SK-N-SH (cell line): ENCODE data around the gene REEP3. TPM values are rescaled to one million over a fixed set of nuclear protein-coding genes. Genes with fewer than 3 reads are reported as not detected.

ENCODE experiments used
- CTCF ChIA-PET: fragments of 300-600, 350-600 bp; formaldehyde crosslinking; extraction: SDS; loops from one replicate; lab custom pipeline; 2021; lab: Yijun Ruan, JAX
- POLR2A ChIA-PET: fragments of 350-600 bp; sonication (Branson Sonifier 250); formaldehyde crosslinking; extraction: SDS; loops from one replicate; lab custom pipeline; 2020; ENCODE audit warnings: antibody characterized with exemption, inconsistent platforms; lab: Yijun Ruan, JAX
- DNase-seq: peaks from one replicate; pipeline ENCODE4 v3.0.0; 2012
- H2AFZ ChIP-seq: fragments of 200-600 bp; sonication (generic); 2 replicates; pipeline ENCODE4 v1.8.1; 2016; ENCODE audit warnings: antibody characterized with exemption, mild to moderate bottlenecking, low read depth
- H3F3A ChIP-seq: fragments of 200-600 bp; sonication (generic); replicated peaks from 2 replicates; pipeline ENCODE3; 2016; ENCODE audit warnings: antibody characterized with exemption, mild to moderate bottlenecking; ENCODE audit not compliant: insufficient read depth
- H3K27ac ChIP-seq, 2 experiments: fragments of 200-500 bp in 1 of 2; fragments of 200-600 bp in 1 of 2; sonication (Bioruptor generic) in 1 of 2; sonication (generic), shearing (Covaris generic) in 1 of 2; 2 replicates each; pipeline versions ENCODE4 v1.5.1 to v1.6.1; 2014 to 2016; ENCODE audit warnings: low read depth in 2 of 2, inconsistent platforms in 1 of 2, low read length in 1 of 2, mild to moderate bottlenecking in 1 of 2, mixed read lengths in 1 of 2
- H3K27me3 ChIP-seq: fragments of 200-600 bp; sonication (generic), shearing (Covaris generic); 2 replicates; pipeline ENCODE4 v1.6.1; 2016; ENCODE audit warnings: mixed run types; ENCODE audit not compliant: insufficient read depth
- H3K36me3 ChIP-seq, 2 experiments: fragments of 200-500 bp in 1 of 2; fragments of 200-600 bp in 1 of 2; sonication (Bioruptor generic) in 1 of 2; sonication (generic) in 1 of 2; replicated peaks in 1 of 2; 2 replicates each; pipeline versions ENCODE3 to v1.5.1; 2014 to 2016; ENCODE audit warnings: low read length in 1 of 2, mild to moderate bottlenecking in 1 of 2; ENCODE audit not compliant: insufficient read depth in 2 of 2, control insufficient read depth in 1 of 2
- H3K4me1 ChIP-seq, 2 experiments: fragments of 200-500 bp in 1 of 2; fragments of 200-600 bp in 1 of 2; sonication (Bioruptor generic) in 1 of 2; sonication (generic), shearing (Covaris generic) in 1 of 2; 2 replicates each; pipeline versions ENCODE4 v1.5.1 to v1.6.1; 2014 to 2016; ENCODE audit warnings: low read depth in 1 of 2, low read length in 1 of 2, mixed run types in 1 of 2; ENCODE audit not compliant: insufficient read depth in 2 of 2, control insufficient read depth in 1 of 2
- H3K4me2 ChIP-seq: fragments of 200-600 bp; sonication (generic), shearing (Covaris generic); 2 replicates; pipeline ENCODE4 v1.6.1; 2017; ENCODE audit warnings: mixed run types
- H3K4me3 ChIP-seq, 2 experiments: fragments of 200-500 bp in 1 of 2; fragments of 200-600 bp in 1 of 2; sonication (Bioruptor generic) in 1 of 2; sonication (generic), shearing (Covaris generic) in 1 of 2; 2 replicates each; pipeline versions ENCODE4 v1.5.1 to v1.8.1; 2014 to 2016; ENCODE audit warnings: low read depth in 2 of 2, inconsistent platforms in 1 of 2, low read length in 1 of 2, mild to moderate bottlenecking in 1 of 2, mixed read lengths in 1 of 2, moderate library complexity in 1 of 2
- H3K79me2 ChIP-seq: fragments of 200-600 bp; sonication (generic); 2 replicates; pipeline ENCODE4 v1.8.1; 2017; ENCODE audit warnings: mild to moderate bottlenecking; ENCODE audit not compliant: insufficient read depth
- H3K9ac ChIP-seq: fragments of 200-600 bp; sonication (generic); 2 replicates; pipeline ENCODE4 v1.6.1; 2017; ENCODE audit warnings: mixed run types
- H3K9me2 ChIP-seq: fragments of 200-600 bp; sonication (generic); 2 replicates; pipeline ENCODE4 v1.6.1; 2017; ENCODE audit warnings: mixed run types
- H3K9me3 ChIP-seq: fragments of 200-600 bp; sonication (generic); 2 replicates; pipeline ENCODE4 v1.6.1; 2017; ENCODE audit warnings: mixed run types, mild to moderate bottlenecking, moderate library complexity
- H4K20me1 ChIP-seq: fragments of 200-600 bp; sonication (generic); 2 replicates; pipeline ENCODE4 v1.6.1; 2017; ENCODE audit warnings: mild to moderate bottlenecking, mixed run types; ENCODE audit not compliant: insufficient read depth
- EP300 ChIP-seq, 2 experiments: IDR thresholded peaks; 2 replicates each; pipeline versions ENCODE4 v1.4.0 to v1.6.1; 2012; ENCODE audit warnings: borderline replicate concordance in 1 of 2, low read depth in 1 of 2, low read length in 1 of 2
- MEF2A ChIP-seq: IDR thresholded peaks from 2 replicates; pipeline ENCODE4 v1.4.0; 2012; ENCODE audit warnings: low read depth, borderline replicate concordance
- MXI1 ChIP-seq: IDR thresholded peaks from 2 replicates; pipeline ENCODE4 v1.6.1; 2012; ENCODE audit warnings: mild to moderate bottlenecking, low read depth, low read length, improper control_type of control experiment
- POLR2AphosphoS5 ChIP-seq: IDR thresholded peaks from 2 replicates; pipeline ENCODE4 v1.6.1; 2012; ENCODE audit warnings: low read depth, low read length
- RAD21 ChIP-seq: IDR thresholded peaks from 2 replicates; pipeline ENCODE4 v1.6.1; 2012; ENCODE audit warnings: mild to moderate bottlenecking, low read length
- SIN3A ChIP-seq: IDR thresholded peaks from 2 replicates; pipeline ENCODE4 v1.6.1; 2012; ENCODE audit warnings: low read depth, mild to moderate bottlenecking, low read length, moderate library complexity, borderline replicate concordance
- SMC3 ChIP-seq: IDR thresholded peaks from 2 replicates; pipeline ENCODE4 v1.6.1; 2012; ENCODE audit warnings: low read depth, low read length, improper control_type of control experiment
- USF2 ChIP-seq: fragments of 150-350 bp; IDR thresholded peaks from 2 replicates; pipeline ENCODE4 v1.6.1; 2017; ENCODE audit warnings: antibody characterized with exemption, low read length, low read depth, borderline replicate concordance
- ZBTB33 ChIP-seq: IDR thresholded peaks from 2 replicates; pipeline ENCODE4 v1.4.0; 2012; ENCODE audit warnings: low read depth, borderline replicate concordance
- WGBS: methylation state at CpG from one replicate; pipeline ENCODE4 v1.1.6; 2017; ENCODE audit warnings: low lambda C conversion rate; 5-methylcytosine and 5-hydroxymethylcytosine counted together
- polyA plus RNA-seq, 3 experiments: library from polyadenylated mRNA; depleted of rRNA; stranded (reverse); fragments of >200 nt; gene quantifications; 2 replicates each; pipeline ENCODE4 v1.2.3, GENCODE V29; 2012
- TF ChIP-seq, protein P1 (sequence below): IDR thresholded peaks from 2 replicates; pipeline ENCODE4 v1.6.1; 2012; ENCODE audit warnings: mild to moderate bottlenecking, low read depth, low read length, moderate library complexity
- TF ChIP-seq, protein P2 (sequence below): IDR thresholded peaks from 2 replicates; pipeline ENCODE4 v1.4.0; 2012; ENCODE audit warnings: low read depth
- TF ChIP-seq, protein P3 (sequence below): fragments of 150-350 bp; IDR thresholded peaks from 2 replicates; pipeline ENCODE4 v1.6.1; 2016; ENCODE audit warnings: mild to moderate bottlenecking, low read depth, low read length

REEP3 gene
- polyA plus RNA-seq, 1 of the 3 experiments (the other 2 are of a cell fraction), result 7.6 TPM

DNA sequence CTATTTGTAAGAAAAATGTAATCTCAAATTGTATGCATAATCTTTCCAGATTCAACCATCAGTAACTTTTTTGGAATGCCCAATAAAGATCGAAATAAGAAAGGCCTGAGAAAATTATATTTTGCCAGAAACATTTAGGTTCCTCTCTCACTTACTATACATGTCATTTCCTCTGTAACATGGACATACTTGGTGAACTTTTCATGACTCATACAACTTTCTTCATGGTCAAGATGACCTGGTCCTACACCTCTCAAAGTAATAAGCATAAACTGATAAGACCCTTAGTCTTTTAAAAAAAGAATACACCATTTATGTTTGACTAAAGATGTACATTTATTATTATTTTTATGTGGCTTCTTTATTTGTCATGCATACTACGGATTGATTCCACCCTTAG, 125.3 kb downstream of the REEP3 start:
- Histone ChIP-seq H3K36me3 (no peaks in the 10 kb centered on the region), H2AFZ (no peak overlapping the region), H3K9me2 (no peaks in the 10 kb centered on the region)
- DNase-seq, result no peak
- POLR2A ChIA-PET, result no interaction called here
- no peak for TF ChIP-seq MEF2A
- TF ChIP-seq, protein P1, sequence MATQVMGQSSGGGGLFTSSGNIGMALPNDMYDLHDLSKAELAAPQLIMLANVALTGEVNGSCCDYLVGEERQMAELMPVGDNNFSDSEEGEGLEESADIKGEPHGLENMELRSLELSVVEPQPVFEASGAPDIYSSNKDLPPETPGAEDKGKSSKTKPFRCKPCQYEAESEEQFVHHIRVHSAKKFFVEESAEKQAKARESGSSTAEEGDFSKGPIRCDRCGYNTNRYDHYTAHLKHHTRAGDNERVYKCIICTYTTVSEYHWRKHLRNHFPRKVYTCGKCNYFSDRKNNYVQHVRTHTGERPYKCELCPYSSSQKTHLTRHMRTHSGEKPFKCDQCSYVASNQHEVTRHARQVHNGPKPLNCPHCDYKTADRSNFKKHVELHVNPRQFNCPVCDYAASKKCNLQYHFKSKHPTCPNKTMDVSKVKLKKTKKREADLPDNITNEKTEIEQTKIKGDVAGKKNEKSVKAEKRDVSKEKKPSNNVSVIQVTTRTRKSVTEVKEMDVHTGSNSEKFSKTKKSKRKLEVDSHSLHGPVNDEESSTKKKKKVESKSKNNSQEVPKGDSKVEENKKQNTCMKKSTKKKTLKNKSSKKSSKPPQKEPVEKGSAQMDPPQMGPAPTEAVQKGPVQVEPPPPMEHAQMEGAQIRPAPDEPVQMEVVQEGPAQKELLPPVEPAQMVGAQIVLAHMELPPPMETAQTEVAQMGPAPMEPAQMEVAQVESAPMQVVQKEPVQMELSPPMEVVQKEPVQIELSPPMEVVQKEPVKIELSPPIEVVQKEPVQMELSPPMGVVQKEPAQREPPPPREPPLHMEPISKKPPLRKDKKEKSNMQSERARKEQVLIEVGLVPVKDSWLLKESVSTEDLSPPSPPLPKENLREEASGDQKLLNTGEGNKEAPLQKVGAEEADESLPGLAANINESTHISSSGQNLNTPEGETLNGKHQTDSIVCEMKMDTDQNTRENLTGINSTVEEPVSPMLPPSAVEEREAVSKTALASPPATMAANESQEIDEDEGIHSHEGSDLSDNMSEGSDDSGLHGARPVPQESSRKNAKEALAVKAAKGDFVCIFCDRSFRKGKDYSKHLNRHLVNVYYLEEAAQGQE, result no peak
- TF ChIP-seq, all 33 proteins: peak for 0
- H3K9ac ChIP-seq, result no peak overlapping the region
- no peaks in the 10 kb centered on the region for H3K79me2 ChIP-seq
- no peaks in the 10 kb centered on the region for H3K9me3 ChIP-seq
- WGBS, result 82% methylated on average over 2 of the region's 2 CpGs
- H3K4me2 ChIP-seq, result no peak overlapping the region
- no peaks in the 10 kb centered on the region for H4K20me1 ChIP-seq
- H3K27me3 ChIP-seq, result no peaks in the 10 kb centered on the region
- H3K4me3 ChIP-seq, result no peak overlapping the region
- H3F3A ChIP-seq, result no peaks in the 10 kb centered on the region
- CTCF ChIA-PET, result no interaction called here
- peaks cover 0 to 6% of the 10 kb centered on the region in 2 experiments; a peak in 2 of 4 replicates for H3K4me1 ChIP-seq
- H3K27ac ChIP-seq, result no peak overlapping the region

DNA sequence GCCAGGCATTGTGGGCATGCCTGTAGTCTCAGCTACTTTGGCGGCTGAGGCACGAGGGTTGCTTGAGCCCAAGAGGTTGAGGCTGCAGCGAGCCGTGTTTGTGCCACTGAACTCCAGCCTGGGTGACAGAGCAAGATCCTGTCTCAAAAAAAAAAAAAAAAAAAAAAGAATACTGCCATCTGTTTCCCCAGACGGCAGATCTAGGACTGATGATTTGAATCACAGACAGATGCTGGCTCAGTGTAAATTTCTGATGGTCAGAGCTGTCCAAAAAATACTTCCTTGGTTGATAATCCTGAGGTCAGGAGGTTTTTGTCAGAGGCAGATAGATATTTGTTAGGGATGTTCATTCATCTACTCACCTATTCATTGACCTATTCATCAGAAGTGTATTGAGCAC, 130.7 kb downstream of the REEP3 start:
- WGBS, result 62% methylated on average over 5 of the region's 5 CpGs
- Histone ChIP-seq H3K4me1 (no peaks in the 10 kb centered on the region; a peak in 1 of 4 replicates), H3K9me2 (no peaks in the 10 kb centered on the region), H3K36me3 (no peaks in the 10 kb centered on the region), H3K27me3 (no peaks in the 10 kb centered on the region), H4K20me1 (no peaks in the 10 kb centered on the region), H3K27ac (peak overlapping the region in 1 of 2 experiments; percentile 28; a peak in 1 of 4 replicates), H3K9ac (no peak overlapping the region), H3K79me2 (no peaks in the 10 kb centered on the region), H3K9me3 (no peaks in the 10 kb centered on the region), H2AFZ (no peak overlapping the region), H3F3A (no peaks in the 10 kb centered on the region), H3K4me2 (no peak overlapping the region), H3K4me3 (no peak overlapping the region)
- ChIA-PET POLR2A (no interaction called here), CTCF (interaction anchor here (1.0 to 1.3 kb wide), 3 partner anchors 18 to 485 kb away, joined by 3 to 8 read pairs (median 4); no protein-coding TSS in a partner anchor)
- TF ChIP-seq EP300 (IDR thresholded peaks at IDR 0.05; ENCODE audit: borderline replicate concordance in 1 of 2, low read depth in 1 of 2, low read length in 1 of 2), result peak in 1 of 2 experiments; percentile 14; a peak in 1 of 4 replicates
- TF ChIP-seq, protein P2, sequence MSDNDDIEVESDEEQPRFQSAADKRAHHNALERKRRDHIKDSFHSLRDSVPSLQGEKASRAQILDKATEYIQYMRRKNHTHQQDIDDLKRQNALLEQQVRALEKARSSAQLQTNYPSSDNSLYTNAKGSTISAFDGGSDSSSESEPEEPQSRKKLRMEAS, result no peak
- DNase-seq, result peak; percentile 52

- Histone ChIP-seq H3K9ac (no peak overlapping the region), H3K4me2 (no peak overlapping the region), H3K4me1 (peaks cover 0 to 3% of the 10 kb centered on the region in 2 experiments; a peak in 1 of 4 replicates), H3K27me3 (no peaks in the 10 kb centered on the region), H4K20me1 (no peaks in the 10 kb centered on the region), H3K79me2 (no peaks in the 10 kb centered on the region), H3F3A (no peaks in the 10 kb centered on the region), H3K27ac (no peak overlapping the region), H3K9me3 (no peaks in the 10 kb centered on the region), H3K36me3 (no peaks in the 10 kb centered on the region), H2AFZ (no peak overlapping the region), H3K4me3 (no peak overlapping the region), H3K9me2 (no peaks in the 10 kb centered on the region)
- ChIA-PET POLR2A (no interaction called here), CTCF (interaction anchor here (0.6 kb wide), 1 partner anchor 16 kb away, joined by 3 read pairs; no protein-coding TSS in a partner anchor)
- no peak for TF ChIP-seq SIN3A
- TF ChIP-seq POLR2AphosphoS5, result no peak
- TF ChIP-seq MXI1, result no peak
- TF ChIP-seq, protein P3, sequence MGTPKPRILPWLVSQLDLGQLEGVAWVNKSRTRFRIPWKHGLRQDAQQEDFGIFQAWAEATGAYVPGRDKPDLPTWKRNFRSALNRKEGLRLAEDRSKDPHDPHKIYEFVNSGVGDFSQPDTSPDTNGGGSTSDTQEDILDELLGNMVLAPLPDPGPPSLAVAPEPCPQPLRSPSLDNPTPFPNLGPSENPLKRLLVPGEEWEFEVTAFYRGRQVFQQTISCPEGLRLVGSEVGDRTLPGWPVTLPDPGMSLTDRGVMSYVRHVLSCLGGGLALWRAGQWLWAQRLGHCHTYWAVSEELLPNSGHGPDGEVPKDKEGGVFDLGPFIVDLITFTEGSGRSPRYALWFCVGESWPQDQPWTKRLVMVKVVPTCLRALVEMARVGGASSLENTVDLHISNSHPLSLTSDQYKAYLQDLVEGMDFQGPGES, result no peak
- TF ChIP-seq RAD21, result no peak
- TF ChIP-seq USF2, result no peak
- TF ChIP-seq SMC3, result no peak
- no peak for TF ChIP-seq ZBTB33
- 89% methylated on average over 1 of the region's 1 CpG for WGBS
- no peak for DNase-seq
Observed at GRCh38 chr10:63653747-63654146, 132.5 kb downstream of the REEP3 start.
